ENCODE results near the gene SLAMF8.

- no peak for TF ChIP-seq CTCF (IDR thresholded peaks at IDR 0.05)
- no peak for TF ChIP-seq POLR2A (IDR thresholded peaks at IDR 0.05)
- no peak for TF ChIP-seq POLR2AphosphoS5 (IDR thresholded peaks at IDR 0.05; ENCODE audit: insufficient read depth in 1 of 2, low read depth in 1 of 2)
Measured at GRCh38 chr1:159827102-159827490, 423 bp downstream of the SLAMF8 start.

Measured in vagina (tissue), 2 donors.